Tibial artery (tissue), 4 donors: ENCODE measurements around the gene COL25A1.

Source experiments
- DNase-seq, 2 donors: peaks; one replicate each; pipeline ENCODE4 v3.0.0-alpha.2; 2019
- H3K27ac ChIP-seq, 2 donors: fragments of 200-600 bp; sonication (generic) in 1 of 2; 1 replicate in 1 of 2; 2 replicates in 1 of 2; pipeline ENCODE4 v1.5.1; 2018 to 2019; ENCODE audit warnings: mild to moderate bottlenecking in 1 of 2
- H3K27me3 ChIP-seq, 2 donors: fragments of 200-600 bp; sonication (generic) in 1 of 2; one replicate each; pipeline versions ENCODE4 v1.5.1 to v1.6.0; 2016 to 2019
- H3K36me3 ChIP-seq, 3 donors: fragments of 200-600 bp; sonication (generic) in 2 of 3; one replicate each; pipeline ENCODE4 v1.5.1; 2016 to 2019; ENCODE audit warnings: mild to moderate bottlenecking in 2 of 3
- H3K4me1 ChIP-seq, 4 donors: fragments of 200-600 bp; sonication (generic) in 2 of 4; 1 replicate in 3 of 4; 2 replicates in 1 of 4; pipeline ENCODE4 v1.5.1; 2016 to 2019
- H3K4me3 ChIP-seq, 2 donors: fragments of 200-600 bp; sonication (generic) in 1 of 2; 1 replicate in 1 of 2; 2 replicates in 1 of 2; pipeline ENCODE4 v1.5.1; 2018 to 2019; ENCODE audit warnings: mild to moderate bottlenecking in 2 of 2
- H3K9me3 ChIP-seq, 3 donors: fragments of 200-600 bp; sonication (generic) in 1 of 3; one replicate each; pipeline ENCODE4 v1.5.1; 2016 to 2019
- intact Hi-C: fragments of 100-400 bp; cut with DNase I; formaldehyde crosslinking; loops from one replicate; pipeline ENCODE4 v1.15.0; 2023; ENCODE audit warnings: low total_unique reads
- TF ChIP-seq, protein P1 (sequence below), 2 experiments: fragments of 200-600 bp in 1 of 2; fragments of 450-650 bp in 1 of 2; IDR thresholded peaks; one replicate each; pipeline ENCODE4 v1.5.1; 2017 to 2019; ENCODE audit warnings: antibody characterized with exemption in 2 of 2, mild to moderate bottlenecking in 1 of 2, moderate library complexity in 1 of 2

Gene COL25A1

DNA sequence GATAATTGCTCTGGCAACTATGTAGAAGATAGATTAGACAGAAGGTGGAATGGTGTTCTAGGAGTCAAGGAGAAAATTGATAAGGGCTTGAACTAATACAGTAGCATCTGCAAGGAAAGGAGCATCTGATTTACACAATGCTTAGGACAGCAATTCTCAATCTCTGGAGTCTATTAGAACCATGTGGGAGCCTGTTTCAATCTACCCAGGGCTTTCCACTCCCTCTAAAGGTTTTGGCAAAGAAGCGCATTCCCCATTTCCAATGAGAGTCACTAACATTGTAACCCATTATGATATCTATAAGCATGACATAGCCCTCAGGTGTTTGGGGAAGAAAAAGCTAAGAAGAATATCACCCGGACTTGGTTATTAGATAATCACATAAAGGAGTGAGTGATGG lies 168.2 kb downstream of the COL25A1 start:
- intact Hi-C loops, result no loop called here
- TF ChIP-seq, protein P1, sequence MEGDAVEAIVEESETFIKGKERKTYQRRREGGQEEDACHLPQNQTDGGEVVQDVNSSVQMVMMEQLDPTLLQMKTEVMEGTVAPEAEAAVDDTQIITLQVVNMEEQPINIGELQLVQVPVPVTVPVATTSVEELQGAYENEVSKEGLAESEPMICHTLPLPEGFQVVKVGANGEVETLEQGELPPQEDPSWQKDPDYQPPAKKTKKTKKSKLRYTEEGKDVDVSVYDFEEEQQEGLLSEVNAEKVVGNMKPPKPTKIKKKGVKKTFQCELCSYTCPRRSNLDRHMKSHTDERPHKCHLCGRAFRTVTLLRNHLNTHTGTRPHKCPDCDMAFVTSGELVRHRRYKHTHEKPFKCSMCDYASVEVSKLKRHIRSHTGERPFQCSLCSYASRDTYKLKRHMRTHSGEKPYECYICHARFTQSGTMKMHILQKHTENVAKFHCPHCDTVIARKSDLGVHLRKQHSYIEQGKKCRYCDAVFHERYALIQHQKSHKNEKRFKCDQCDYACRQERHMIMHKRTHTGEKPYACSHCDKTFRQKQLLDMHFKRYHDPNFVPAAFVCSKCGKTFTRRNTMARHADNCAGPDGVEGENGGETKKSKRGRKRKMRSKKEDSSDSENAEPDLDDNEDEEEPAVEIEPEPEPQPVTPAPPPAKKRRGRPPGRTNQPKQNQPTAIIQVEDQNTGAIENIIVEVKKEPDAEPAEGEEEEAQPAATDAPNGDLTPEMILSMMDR (IDR thresholded peaks at IDR 0.05), result no peak
- H3K27ac ChIP-seq, result no peak overlapping the region
- no peak overlapping the region for H3K4me3 ChIP-seq
- H3K9me3 ChIP-seq, result no peaks in the 10 kb centered on the region
- H3K27me3 ChIP-seq, result no peaks in the 10 kb centered on the region
- no peaks in the 10 kb centered on the region for H3K4me1 ChIP-seq
- no peaks in the 10 kb centered on the region for H3K36me3 ChIP-seq
- DNase-seq, result no peak

DNA sequence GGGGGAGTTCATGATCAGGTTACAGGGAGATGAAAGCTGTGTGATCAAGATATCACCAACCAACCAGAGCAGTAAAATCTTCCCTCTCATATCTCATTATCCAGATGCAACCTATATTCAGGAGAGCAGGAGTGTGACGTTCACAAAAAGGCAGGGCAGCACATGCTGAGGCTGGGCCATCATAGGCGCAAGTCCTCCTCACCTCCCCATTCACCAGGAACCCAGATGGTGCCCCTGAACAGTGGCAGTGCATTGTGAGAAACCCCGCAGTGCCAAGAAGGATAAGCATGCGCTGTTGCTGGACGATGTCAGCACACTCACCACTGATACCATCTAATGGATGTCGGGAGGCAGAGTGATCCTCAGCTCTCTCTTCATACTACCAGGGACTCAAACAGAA lies 170.9 kb downstream of the COL25A1 start:
- no peaks in the 10 kb centered on the region for H3K4me1 ChIP-seq
- no peaks in the 10 kb centered on the region for H3K27me3 ChIP-seq
- no peaks in the 10 kb centered on the region for H3K9me3 ChIP-seq
- DNase-seq, result no peak
- intact Hi-C loops, result no loop called here
- H3K36me3 ChIP-seq, result no peaks in the 10 kb centered on the region
- no peak overlapping the region for H3K4me3 ChIP-seq
- TF ChIP-seq, protein P1 (IDR thresholded peaks at IDR 0.05), result no peak
- H3K27ac ChIP-seq, result no peak overlapping the region

DNA sequence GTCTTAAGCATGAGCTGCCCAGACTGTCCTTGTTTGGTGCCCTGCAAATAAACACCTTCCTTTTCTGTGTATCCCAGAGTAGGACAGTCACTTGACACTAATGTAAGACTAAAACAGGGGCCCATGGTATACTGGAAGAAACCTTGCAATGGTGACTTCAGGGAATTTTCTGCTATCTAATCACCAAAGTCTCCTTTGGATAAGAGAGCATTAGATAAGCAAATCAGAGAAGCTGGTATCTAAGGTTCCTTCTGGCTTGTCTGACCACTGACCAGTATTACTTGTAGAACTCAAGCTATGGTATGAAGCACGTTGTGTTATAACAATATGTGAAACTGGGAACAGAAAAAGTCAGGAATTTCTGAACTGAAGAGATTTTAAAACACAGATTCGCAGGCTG lies 173.9 kb downstream of the COL25A1 start:
- intact Hi-C loops, result no loop called here
- TF ChIP-seq, protein P1 (IDR thresholded peaks at IDR 0.05), result no peak
- H3K4me3 ChIP-seq, result no peak overlapping the region
- DNase-seq, result no peak
- H3K4me1 ChIP-seq, result no peaks in the 10 kb centered on the region
- H3K27me3 ChIP-seq, result no peaks in the 10 kb centered on the region
- no peaks in the 10 kb centered on the region for H3K36me3 ChIP-seq
- no peaks in the 10 kb centered on the region for H3K9me3 ChIP-seq
- H3K27ac ChIP-seq, result no peak overlapping the region

DNA sequence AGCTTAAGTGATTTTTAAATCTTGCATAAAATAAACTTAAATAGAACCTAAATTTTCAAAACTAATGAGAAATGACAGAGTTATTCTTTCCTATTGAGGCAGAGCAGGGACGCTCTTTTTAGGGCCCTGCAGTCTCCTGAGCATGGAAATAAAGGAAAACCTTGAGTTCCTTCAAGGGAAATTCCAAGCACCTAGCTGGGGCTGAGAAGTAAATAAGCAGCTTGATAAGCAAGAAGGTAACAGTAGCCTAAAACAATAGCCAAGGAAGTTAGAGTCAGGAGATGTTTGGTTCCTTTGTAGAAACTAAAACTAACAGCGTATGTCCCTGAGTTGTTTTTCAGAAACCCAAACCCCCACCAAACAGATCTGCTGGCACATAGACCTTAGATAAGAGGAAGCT lies 174.6 kb downstream of the COL25A1 start:
- Histone ChIP-seq H3K27me3 (no peaks in the 10 kb centered on the region), H3K27ac (no peak overlapping the region), H3K36me3 (no peaks in the 10 kb centered on the region), H3K9me3 (no peaks in the 10 kb centered on the region), H3K4me1 (no peaks in the 10 kb centered on the region), H3K4me3 (no peak overlapping the region)
- no peak for DNase-seq
- TF ChIP-seq, protein P1 (IDR thresholded peaks at IDR 0.05), result no peak
- intact Hi-C loops, result no loop called here

DNA sequence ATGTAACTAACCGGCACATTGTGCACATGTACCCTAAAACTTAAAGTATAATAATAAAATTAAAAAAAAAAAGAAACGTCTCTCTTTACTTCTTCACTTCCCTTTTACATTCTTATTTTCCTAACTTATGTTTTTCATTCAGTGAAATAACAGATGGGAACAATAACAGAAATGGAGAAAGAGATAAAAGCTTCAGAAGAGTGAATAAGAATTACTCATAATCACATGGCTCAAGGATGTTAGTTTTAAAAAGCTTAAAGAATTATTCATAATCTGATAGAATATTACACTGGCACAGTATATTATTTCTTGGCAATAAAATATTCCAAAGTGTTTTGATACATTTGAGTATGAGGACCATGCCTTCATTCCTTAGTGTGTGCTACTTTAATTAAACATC lies 175.6 kb downstream of the COL25A1 start:
- intact Hi-C loops, result no loop called here

More for the DNA sequence above, 175.6 kb downstream of the COL25A1 start:
- no peak for DNase-seq
- Histone ChIP-seq H3K4me1 (no peaks in the 10 kb centered on the region), H3K36me3 (no peaks in the 10 kb centered on the region), H3K27ac (no peak overlapping the region), H3K27me3 (no peaks in the 10 kb centered on the region), H3K9me3 (no peaks in the 10 kb centered on the region), H3K4me3 (no peak overlapping the region)
- TF ChIP-seq, protein P1 (IDR thresholded peaks at IDR 0.05), result no peak
